ENCODE results near the gene CBX7.

- TF ChIP-seq POLR2A (IDR thresholded peaks at IDR 0.05): no peak
- TF ChIP-seq, protein P1, sequence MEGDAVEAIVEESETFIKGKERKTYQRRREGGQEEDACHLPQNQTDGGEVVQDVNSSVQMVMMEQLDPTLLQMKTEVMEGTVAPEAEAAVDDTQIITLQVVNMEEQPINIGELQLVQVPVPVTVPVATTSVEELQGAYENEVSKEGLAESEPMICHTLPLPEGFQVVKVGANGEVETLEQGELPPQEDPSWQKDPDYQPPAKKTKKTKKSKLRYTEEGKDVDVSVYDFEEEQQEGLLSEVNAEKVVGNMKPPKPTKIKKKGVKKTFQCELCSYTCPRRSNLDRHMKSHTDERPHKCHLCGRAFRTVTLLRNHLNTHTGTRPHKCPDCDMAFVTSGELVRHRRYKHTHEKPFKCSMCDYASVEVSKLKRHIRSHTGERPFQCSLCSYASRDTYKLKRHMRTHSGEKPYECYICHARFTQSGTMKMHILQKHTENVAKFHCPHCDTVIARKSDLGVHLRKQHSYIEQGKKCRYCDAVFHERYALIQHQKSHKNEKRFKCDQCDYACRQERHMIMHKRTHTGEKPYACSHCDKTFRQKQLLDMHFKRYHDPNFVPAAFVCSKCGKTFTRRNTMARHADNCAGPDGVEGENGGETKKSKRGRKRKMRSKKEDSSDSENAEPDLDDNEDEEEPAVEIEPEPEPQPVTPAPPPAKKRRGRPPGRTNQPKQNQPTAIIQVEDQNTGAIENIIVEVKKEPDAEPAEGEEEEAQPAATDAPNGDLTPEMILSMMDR (IDR thresholded peaks at IDR 0.05): no peak
These were observed 22.2 kb upstream of the CBX7 start for GRCh38 chr22:39174498-39175352.

All from Peyer's patch (tissue), 4 donors.